Right lung (tissue), 10 donors: ENCODE data around the gene ETV3. TPM values are rescaled to one million over a fixed set of nuclear protein-coding genes. Genes with fewer than 3 reads are reported as not detected.
A peak's percentile ranks its signal among the peaks of the same experiment; 100 is the strongest.
"Not testable (repeated sequence)": the region's sequence is repeated elsewhere in the genome, so short reads cannot be mapped to it uniquely, and the experiment has no call there.

Experiments
- DNase-seq, 2 donors: peaks; one replicate each; pipeline ENCODE4 v3.0.0-alpha.2; 2013
- long read RNA-seq, 8 donors: transcript quantifications; one replicate each; lab custom pipeline, GENCODE V29; 2026
- polyA plus RNA-seq, 5 donors: library from polyadenylated mRNA; unstranded; fragments of 120-200 nt; gene quantifications; one replicate each; pipeline versions ENCODE4 v1.2.1 to v1.2.3, GENCODE V29; 2013; ENCODE audit warnings: inconsistent platforms in 1 of 5, low replicate concordance in 1 of 5; ENCODE audit not compliant: insufficient read length in 5 of 5, insufficient read depth in 1 of 5

Gene ETV3
- 10 to 100 TPM; 21.0 to 27.8 (median 22.5) TPM for polyA plus RNA-seq
- long read RNA-seq, donor 1, full-length matches to known transcripts, result 4 of 4 reads
- long read RNA-seq, donor 1, partial matches to known transcripts, result 0 of 4 reads
- long read RNA-seq, donor 1, other reads (novel, unspliced or antisense), result 0 of 4 reads
- long read RNA-seq, donor 2, result 0 reads
- long read RNA-seq, donor 3, full-length matches to known transcripts, result 2 of 2 reads
- long read RNA-seq, donor 3, partial matches to known transcripts, result 0 of 2 reads
- long read RNA-seq, donor 3, other reads (novel, unspliced or antisense), result 0 of 2 reads
- long read RNA-seq, donor 4, full-length matches to known transcripts, result 6 of 45 reads
- long read RNA-seq, donor 4, partial matches to known transcripts, result 39 of 45 reads
- long read RNA-seq, donor 4, other reads (novel, unspliced or antisense), result 0 of 45 reads
- long read RNA-seq, donor 5, full-length matches to known transcripts, result 4 of 4 reads
- long read RNA-seq, donor 5, partial matches to known transcripts, result 0 of 4 reads
- long read RNA-seq, donor 5, other reads (novel, unspliced or antisense), result 0 of 4 reads
- long read RNA-seq, donor 6, full-length matches to known transcripts, result 10 of 10 reads
- long read RNA-seq, donor 6, partial matches to known transcripts, result 0 of 10 reads
- long read RNA-seq, donor 6, other reads (novel, unspliced or antisense), result 0 of 10 reads
- long read RNA-seq, donor 7, full-length matches to known transcripts, result 1 of 1 reads
- long read RNA-seq, donor 7, partial matches to known transcripts, result 0 of 1 reads
- long read RNA-seq, donor 7, other reads (novel, unspliced or antisense), result 0 of 1 reads
- long read RNA-seq, donor 8, full-length matches to known transcripts, result 3 of 3 reads
- long read RNA-seq, donor 8, partial matches to known transcripts, result 0 of 3 reads
- long read RNA-seq, donor 8, other reads (novel, unspliced or antisense), result 0 of 3 reads

DNA sequence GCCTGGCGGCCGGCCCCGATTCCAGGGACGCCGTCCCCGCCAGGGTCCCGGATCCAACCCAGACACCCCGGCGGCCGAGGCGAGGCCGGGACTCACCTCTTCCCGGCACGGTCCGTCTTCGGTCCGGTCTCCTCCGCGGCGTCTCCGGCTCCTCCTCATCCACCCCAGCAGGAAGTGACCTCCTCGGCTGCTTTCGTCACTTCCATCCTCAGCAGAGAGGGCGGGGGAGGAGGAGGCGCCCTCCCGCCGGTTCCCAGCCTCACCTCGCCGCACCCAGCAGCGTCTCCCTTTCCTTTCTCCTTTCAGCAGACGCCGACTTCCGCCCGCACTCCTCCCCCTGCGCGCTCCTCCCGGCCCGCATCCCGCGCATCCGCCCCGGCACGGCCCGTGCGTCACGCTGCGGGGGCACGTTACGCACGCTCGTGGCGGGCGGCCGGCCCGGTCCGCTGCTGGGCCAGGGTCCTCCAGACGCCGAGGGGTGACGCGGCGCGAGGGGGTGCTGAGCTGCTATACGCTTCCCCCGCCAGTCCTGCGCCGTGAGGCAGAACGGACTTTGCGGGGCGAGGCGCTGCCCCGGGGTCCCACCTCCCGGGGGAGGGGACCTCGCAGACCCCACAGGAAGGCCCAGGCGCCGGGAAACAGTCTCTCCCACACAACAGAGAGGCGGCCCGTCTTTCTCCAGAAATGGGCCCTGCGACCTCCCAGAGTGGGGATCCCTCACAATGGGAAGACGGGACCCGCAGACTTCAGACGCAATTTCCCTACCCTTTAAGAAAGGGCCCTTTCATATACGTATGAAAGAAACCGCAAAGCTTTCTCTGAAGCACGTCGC lies at the start of gene ETV3:
TSS of gene ETV3 (minus strand) at position 176 of the 832 bp plus-strand sequence. CDS start 2,043 bp downstream, outside the sequence.
- peak; percentile 89 to 91 for DNase-seq

GRCh38 chr1:157186281-157186992 lies 48.2 kb upstream of the ETV3 start:
- DNase-seq, result no peak

DNA sequence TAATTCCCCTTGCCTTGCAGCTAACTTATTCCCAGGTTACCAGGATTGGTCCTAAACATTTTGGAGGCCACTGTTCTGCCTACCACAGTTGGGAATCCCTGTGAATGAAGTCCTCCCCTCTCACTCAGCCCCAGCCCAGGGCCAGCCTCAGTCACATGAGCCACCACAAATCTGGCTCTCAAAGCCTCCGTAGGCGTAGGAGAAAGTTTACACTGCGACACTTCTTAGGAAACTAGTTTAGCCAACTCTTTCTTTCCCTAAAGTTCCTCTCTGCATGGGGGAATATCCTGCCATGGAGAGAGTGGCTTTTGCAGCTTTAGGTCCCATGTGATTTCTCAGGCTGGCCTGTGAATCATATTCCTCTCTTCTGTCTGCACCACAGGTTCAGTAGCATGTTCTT lies 45.7 kb upstream of the ETV3 start:
- no peak for DNase-seq

GRCh38 chr1:157182371-157182770 lies 44.2 kb upstream of the ETV3 start:
- DNase-seq, result not testable (repeated sequence)

DNA sequence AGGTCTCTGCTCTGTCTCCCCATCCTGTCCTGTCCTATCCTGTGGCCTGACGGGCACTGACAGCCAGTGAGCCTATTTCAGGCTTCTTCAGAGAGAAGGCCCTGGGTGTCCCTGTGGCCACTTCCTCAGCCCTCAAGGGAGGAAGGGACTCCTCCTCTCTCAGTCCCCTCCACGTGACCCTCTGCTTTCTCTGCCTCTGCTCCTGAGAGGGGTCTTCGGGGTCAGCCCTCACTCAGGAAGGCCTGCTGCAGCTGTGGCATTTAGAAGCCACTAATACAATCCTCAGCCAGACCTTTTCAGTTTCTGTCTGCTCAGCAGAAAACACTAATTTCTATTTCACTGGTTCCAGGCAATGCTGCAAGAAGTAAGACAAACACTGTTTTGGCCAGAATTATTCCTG lies 43.6 kb upstream of the ETV3 start:
- DNase-seq, result no peak

DNA sequence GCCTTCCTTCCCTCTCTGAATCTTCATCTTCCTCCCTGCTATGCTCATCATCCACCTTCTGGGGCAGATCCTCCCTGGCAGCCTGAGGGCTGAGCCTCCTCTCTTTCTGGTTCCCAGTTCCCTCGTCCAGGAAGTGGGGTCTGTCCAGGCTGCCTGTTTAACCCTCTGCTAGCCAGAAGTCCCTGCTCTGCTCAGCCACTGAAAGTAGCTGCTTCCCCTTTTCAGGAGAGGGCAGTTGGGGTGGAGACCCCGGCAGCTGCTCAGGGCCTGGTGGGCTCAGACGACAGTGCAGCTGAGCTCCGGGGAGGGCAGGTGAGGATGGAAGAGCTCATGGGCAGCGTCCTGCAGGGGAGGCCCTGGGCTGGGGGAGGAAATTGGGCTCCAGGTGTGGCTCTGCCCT lies 43.1 kb upstream of the ETV3 start:
- DNase-seq, result no peak

- no peak for DNase-seq
Observed at GRCh38 chr1:157178490-157178889, 40.3 kb upstream of the ETV3 start.

GRCh38 chr1:157177733-157178394 lies 39.7 kb upstream of the ETV3 start:
- no peak for DNase-seq

GRCh38 chr1:157176591-157177121 lies 38.5 kb upstream of the ETV3 start:
- no peak for DNase-seq

DNA sequence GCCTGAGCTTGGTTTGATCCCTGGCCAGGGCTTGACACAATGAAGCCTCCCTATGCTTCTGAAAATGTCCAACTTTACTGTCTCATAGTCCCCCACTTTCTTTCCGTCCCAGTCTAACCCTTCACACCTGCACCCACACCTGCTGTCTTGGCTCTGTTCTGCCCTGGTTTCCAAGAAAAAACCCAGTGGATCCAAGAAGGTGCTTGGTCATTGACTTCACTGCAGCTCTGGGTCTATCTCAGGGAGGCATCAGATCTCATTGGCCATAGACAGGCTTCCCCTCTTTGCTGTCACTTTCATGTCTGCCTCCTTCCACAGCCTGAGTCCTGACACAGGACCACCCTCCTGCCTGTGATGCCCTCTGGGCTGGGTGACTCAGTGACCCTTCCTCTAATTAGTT lies 37.8 kb upstream of the ETV3 start:
- no peak for DNase-seq

GRCh38 chr1:157173900-157174410 lies 35.8 kb upstream of the ETV3 start:
- no peak for DNase-seq

DNA sequence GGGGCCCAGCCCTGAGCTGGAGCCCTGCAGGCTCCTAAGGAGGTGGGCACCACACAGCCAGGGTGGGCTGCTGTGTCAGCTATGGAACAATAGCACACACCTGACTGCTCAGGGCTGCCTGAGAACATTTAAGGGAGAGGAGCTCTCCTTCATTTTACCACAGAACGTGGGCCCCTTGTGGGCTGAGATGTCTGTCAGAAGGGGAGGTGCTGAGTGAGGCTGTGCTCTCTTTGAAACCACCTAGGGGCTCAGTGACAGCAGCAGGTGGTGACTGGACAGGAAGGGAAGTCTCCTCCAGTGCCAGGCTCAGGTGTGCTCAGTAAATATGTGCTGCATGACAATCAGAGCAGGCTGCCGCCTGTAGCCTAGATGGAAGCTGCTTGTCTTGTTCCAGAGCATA lies 35.0 kb upstream of the ETV3 start:
- DNase-seq, result not testable (repeated sequence)

DNA sequence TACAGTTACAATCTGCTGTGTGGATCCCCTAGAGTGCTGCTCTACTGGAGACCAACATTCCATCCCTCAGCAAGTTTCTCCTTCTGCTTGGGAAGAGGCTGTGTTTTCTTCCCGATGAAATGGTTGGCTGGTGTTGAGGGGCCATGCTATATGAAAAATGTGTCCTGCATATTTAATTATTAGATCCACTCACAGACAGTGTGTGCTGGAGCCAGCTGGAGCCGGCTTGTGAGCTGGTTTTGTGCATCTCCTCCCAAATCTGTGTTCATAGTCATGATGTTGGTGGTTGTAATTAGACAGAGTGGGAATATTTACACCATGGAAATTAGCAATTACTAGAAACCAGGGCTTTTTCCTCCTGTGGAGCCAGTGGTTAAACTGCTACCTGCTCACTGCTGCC lies 34.4 kb upstream of the ETV3 start:
- not testable (repeated sequence) for DNase-seq

- not testable (repeated sequence) for DNase-seq
Observed at GRCh38 chr1:157171903-157172503, 33.8 kb upstream of the ETV3 start.

DNA sequence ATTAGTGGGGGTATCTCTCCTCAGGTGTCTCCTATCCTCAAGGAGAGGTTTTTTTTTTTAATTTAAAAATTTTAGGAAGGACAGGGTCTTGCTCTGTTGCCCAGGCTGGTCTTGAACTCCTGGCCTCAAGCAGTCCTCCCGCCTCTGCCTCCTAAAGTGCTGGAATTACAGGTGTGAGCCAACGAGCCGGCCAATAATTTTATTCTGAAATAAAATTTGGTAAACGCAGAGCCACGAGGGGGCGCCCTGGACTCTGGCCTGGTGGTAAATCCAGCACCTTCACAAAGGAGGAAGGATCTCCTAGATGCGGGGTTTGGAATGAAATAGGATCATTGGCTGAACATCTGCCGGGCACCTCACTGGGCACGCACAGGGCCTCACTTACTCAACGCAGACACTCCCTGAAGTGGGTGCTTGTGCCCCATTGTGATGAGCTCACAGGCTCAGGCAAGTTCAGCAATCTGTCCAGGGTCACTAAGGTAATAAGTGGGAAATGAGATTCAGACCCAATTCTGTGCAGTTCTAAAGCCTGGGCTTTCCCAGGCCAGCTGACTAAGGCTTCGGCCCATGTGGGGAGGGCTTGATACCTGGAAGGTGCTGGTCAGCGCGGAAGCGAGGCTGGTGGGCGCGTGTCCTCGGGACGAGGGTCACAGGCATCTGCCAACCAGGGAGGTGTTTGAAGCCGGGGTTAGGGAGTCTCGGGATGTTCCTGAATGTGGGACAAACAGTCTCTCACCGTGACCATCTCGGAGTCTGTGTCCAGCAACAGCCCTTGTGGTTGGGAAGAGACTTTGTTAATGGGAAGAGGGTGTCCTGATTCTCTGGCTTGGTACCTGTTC lies 32.7 kb upstream of the ETV3 start:
- no peak for DNase-seq

DNA sequence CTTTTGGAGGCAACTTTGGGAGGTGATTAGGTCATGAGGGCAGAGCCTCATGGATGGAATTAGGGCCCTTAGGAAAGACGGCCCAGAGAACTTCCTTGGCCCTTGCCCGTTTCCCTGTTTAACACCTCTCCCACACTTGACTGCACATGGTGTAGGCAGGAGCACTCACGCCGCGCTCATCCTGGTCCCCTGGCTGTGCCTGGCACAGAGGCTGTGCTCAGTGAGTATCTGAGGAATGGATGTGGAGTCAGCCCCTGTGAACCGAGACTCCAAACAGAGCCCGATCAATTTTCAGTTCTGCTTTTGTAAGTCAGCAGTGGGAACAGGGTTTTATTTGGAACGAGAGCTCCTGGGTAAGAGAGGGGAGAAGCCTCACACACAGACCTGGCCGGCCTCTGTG lies 29.8 kb upstream of the ETV3 start:
- no peak for DNase-seq

- no peak for DNase-seq
Observed at GRCh38 chr1:157167437-157167836, 29.2 kb upstream of the ETV3 start.

- DNase-seq, result no peak
Observed at GRCh38 chr1:157166590-157166989, 28.4 kb upstream of the ETV3 start.
